Islet precursor cell (in vitro differentiated cells): ENCODE results near the gene P2RY11.

Source experiments
- DNase-seq: peaks from one replicate; pipeline ENCODE4 v3.0.0-alpha.2; 2018

The P2RY11 gene

GRCh38 chr19:10142701-10143375 lies 31.3 kb downstream of the P2RY11 start:
- no peak for DNase-seq

GRCh38 chr19:10143681-10144080 lies 32.2 kb downstream of the P2RY11 start:
- DNase-seq, result no peak

- DNase-seq, result no peak
Measured at GRCh38 chr19:10144361-10144760, 32.9 kb downstream of the P2RY11 start.

GRCh38 chr19:10145031-10145430 lies 33.5 kb downstream of the P2RY11 start:
- no peak for DNase-seq

GRCh38 chr19:10146142-10146541 lies 34.6 kb downstream of the P2RY11 start:
- no peak for DNase-seq

GRCh38 chr19:10149427-10149826 lies 37.9 kb downstream of the P2RY11 start:
- no peak for DNase-seq

GRCh38 chr19:10151521-10151920 lies 40.0 kb downstream of the P2RY11 start:
- no peak for DNase-seq

GRCh38 chr19:10152100-10152499 lies 40.6 kb downstream of the P2RY11 start:
- no peak for DNase-seq

- no peak for DNase-seq
Measured at GRCh38 chr19:10155839-10156238, 44.3 kb downstream of the P2RY11 start.

GRCh38 chr19:10158071-10158470 lies 46.6 kb downstream of the P2RY11 start:
- DNase-seq, result no peak

GRCh38 chr19:10158485-10158884 lies 47.0 kb downstream of the P2RY11 start:
- no peak for DNase-seq

- DNase-seq, result no peak
Measured at GRCh38 chr19:10159610-10160009, 48.1 kb downstream of the P2RY11 start.

- DNase-seq, result no peak
Measured at GRCh38 chr19:10163536-10163935, 52.0 kb downstream of the P2RY11 start.
